ENCODE data around the gene C6orf141. TPM values are rescaled to one million over a fixed set of nuclear protein-coding genes. Genes with fewer than 3 reads are reported as not detected.

C6orf141 gene
- total RNA-seq, 1 experiment from 2014 or later: 0.15 TPM

DNA sequence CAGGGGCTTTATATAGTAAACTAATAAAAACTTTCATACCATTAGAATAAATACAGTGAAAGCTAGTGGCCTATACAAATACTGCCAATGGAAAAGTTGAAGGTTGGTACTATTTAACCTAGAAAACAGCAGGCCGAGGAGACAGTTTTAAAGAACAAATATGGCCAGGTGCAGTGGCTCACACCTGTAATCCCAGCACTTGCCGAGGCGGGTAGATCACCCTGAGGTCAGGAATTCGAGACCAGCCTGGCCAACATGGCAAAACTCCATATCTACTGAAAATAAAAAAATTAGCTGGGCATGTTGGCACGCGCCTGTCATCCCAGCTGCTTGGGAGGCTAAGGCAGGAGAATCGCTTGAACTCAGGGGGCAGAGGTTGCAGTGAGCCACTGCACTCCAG, 25.9 kb upstream of the C6orf141 start:
- no peaks in the 10 kb centered on the region for H3K4me1 ChIP-seq (ENCODE audit: control insufficient read depth, insufficient read depth, low read length)
- H3K9me3 ChIP-seq (ENCODE audit: control insufficient read depth, insufficient read depth, low read depth, low read length): no peaks in the 10 kb centered on the region
- in situ Hi-C loops (cut with HindIII; ENCODE audit: low pct_unique_long_range_greater_than_20kb, low sequenced_read_pairs) (no loop called here), intact Hi-C loops (cut with micrococcal nuclease; ENCODE audit: unreplicated experiment) (no loop called here)
- BruUV-seq (replicated peaks): no TSS peak
- DNase-seq (ENCODE audit: low read depth, low spot score) (no peak), ATAC-seq (no peak)
- no peaks in the 10 kb centered on the region for H3K27me3 ChIP-seq (ENCODE audit: control insufficient read depth, insufficient read depth, low read length)
- H3K4me3 ChIP-seq (ENCODE audit: low read depth in 2 of 2, low read length in 2 of 2): no peak overlapping the region
- POLR2A ChIA-PET: no interaction called here
- no peak for TF ChIP-seq TCF7L2 (IDR thresholded peaks at IDR 0.05; ENCODE audit: low read depth, low read length)
- CTCF ChIA-PET: interaction anchor here (0.6 kb wide), 1 partner anchor 555 kb away, joined by 3 read pairs; no protein-coding TSS in a partner anchor
- H3K27ac ChIP-seq (ENCODE audit: low read length): no peak overlapping the region
- no peaks in the 10 kb centered on the region for H3K36me3 ChIP-seq (ENCODE audit: control insufficient read depth, insufficient read depth, low read length)

DNA sequence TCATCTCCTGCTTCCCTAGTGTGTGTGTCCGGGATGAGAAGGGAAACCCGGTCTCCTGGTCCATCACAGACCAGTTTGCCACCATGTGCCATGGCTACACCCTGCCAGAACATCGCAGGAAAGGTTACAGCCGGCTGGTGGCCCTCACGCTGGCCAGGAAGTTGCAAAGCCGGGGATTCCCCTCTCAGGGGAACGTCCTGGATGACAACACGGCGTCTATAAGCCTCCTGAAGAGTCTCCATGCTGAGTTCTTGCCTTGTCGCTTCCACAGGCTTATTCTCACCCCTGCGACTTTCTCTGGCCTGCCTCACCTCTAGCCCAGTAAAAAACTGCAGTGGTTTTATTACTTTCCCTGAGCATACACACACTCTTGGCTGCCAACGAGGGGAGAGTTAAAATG, 23.9 kb upstream of the C6orf141 start:
- CTCF ChIA-PET: no interaction called here
- no TSS peak for BruUV-seq (replicated peaks)
- ATAC-seq (no peak), DNase-seq (ENCODE audit: low read depth, low spot score) (no peak)
- no peak overlapping the region for H3K4me3 ChIP-seq (ENCODE audit: low read depth in 2 of 2, low read length in 2 of 2)
- no peaks in the 10 kb centered on the region for H3K9me3 ChIP-seq (ENCODE audit: control insufficient read depth, insufficient read depth, low read depth, low read length)
- intact Hi-C loops (cut with micrococcal nuclease; ENCODE audit: unreplicated experiment): no loop called here
- in situ Hi-C loops (cut with HindIII; ENCODE audit: low pct_unique_long_range_greater_than_20kb, low sequenced_read_pairs): no loop called here
- no peak for TF ChIP-seq TCF7L2 (IDR thresholded peaks at IDR 0.05; ENCODE audit: low read depth, low read length)
- TF ChIP-seq POLR2AphosphoS5 (IDR thresholded peaks at IDR 0.05; ENCODE audit: low read depth, low read length): no peak
- no peaks in the 10 kb centered on the region for H3K4me1 ChIP-seq (ENCODE audit: control insufficient read depth, insufficient read depth, low read length)
- POLR2A ChIA-PET: no interaction called here
- no peak overlapping the region for H3K27ac ChIP-seq (ENCODE audit: low read length)
- no peaks in the 10 kb centered on the region for H3K27me3 ChIP-seq (ENCODE audit: control insufficient read depth, insufficient read depth, low read length)
- no peaks in the 10 kb centered on the region for H3K36me3 ChIP-seq (ENCODE audit: control insufficient read depth, insufficient read depth, low read length)

DNA sequence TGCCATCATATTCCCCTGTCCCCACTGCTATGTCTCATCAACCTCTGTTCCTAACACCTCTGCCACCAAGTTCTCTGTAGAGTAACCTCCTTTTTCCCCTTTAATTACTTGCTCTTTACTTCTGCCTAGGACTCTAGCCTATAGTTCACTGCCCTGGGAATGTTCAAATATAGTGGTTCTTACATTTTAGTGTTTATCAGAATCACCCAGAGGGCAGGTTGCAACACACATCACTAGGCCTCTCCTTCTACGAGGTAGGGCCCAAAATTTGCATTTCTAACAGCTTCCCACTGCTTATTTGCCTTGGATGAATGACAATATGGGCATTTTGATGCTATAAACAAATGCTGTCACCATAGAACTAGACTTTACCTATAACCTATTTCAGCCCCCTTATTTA, 23.1 kb upstream of the C6orf141 start:
- ATAC-seq (no peak), DNase-seq (ENCODE audit: low read depth, low spot score) (no peak)
- POLR2A ChIA-PET: no interaction called here
- Histone ChIP-seq H3K9me3 (ENCODE audit: control insufficient read depth, insufficient read depth, low read depth, low read length) (no peaks in the 10 kb centered on the region), H3K36me3 (ENCODE audit: control insufficient read depth, insufficient read depth, low read length) (no peaks in the 10 kb centered on the region), H3K4me3 (ENCODE audit: low read depth in 2 of 2, low read length in 2 of 2) (no peak overlapping the region), H3K27ac (ENCODE audit: low read length) (no peak overlapping the region), H3K4me1 (ENCODE audit: control insufficient read depth, insufficient read depth, low read length) (no peaks in the 10 kb centered on the region), H3K27me3 (ENCODE audit: control insufficient read depth, insufficient read depth, low read length) (no peaks in the 10 kb centered on the region)
- in situ Hi-C loops (cut with HindIII; ENCODE audit: low pct_unique_long_range_greater_than_20kb, low sequenced_read_pairs): no loop called here
- no peak for TF ChIP-seq SIN3A (IDR thresholded peaks at IDR 0.05; ENCODE audit: borderline replicate concordance, insufficient read depth, low read depth, low read length)
- TF ChIP-seq, protein P1, sequence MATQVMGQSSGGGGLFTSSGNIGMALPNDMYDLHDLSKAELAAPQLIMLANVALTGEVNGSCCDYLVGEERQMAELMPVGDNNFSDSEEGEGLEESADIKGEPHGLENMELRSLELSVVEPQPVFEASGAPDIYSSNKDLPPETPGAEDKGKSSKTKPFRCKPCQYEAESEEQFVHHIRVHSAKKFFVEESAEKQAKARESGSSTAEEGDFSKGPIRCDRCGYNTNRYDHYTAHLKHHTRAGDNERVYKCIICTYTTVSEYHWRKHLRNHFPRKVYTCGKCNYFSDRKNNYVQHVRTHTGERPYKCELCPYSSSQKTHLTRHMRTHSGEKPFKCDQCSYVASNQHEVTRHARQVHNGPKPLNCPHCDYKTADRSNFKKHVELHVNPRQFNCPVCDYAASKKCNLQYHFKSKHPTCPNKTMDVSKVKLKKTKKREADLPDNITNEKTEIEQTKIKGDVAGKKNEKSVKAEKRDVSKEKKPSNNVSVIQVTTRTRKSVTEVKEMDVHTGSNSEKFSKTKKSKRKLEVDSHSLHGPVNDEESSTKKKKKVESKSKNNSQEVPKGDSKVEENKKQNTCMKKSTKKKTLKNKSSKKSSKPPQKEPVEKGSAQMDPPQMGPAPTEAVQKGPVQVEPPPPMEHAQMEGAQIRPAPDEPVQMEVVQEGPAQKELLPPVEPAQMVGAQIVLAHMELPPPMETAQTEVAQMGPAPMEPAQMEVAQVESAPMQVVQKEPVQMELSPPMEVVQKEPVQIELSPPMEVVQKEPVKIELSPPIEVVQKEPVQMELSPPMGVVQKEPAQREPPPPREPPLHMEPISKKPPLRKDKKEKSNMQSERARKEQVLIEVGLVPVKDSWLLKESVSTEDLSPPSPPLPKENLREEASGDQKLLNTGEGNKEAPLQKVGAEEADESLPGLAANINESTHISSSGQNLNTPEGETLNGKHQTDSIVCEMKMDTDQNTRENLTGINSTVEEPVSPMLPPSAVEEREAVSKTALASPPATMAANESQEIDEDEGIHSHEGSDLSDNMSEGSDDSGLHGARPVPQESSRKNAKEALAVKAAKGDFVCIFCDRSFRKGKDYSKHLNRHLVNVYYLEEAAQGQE (IDR thresholded peaks at IDR 0.05; ENCODE audit: insufficient read depth in 1 of 2, low read depth in 2 of 2, low read length in 1 of 2): no peak
- no peak for TF ChIP-seq POLR2AphosphoS5 (IDR thresholded peaks at IDR 0.05; ENCODE audit: low read depth, low read length)
- TF ChIP-seq, protein P2, sequence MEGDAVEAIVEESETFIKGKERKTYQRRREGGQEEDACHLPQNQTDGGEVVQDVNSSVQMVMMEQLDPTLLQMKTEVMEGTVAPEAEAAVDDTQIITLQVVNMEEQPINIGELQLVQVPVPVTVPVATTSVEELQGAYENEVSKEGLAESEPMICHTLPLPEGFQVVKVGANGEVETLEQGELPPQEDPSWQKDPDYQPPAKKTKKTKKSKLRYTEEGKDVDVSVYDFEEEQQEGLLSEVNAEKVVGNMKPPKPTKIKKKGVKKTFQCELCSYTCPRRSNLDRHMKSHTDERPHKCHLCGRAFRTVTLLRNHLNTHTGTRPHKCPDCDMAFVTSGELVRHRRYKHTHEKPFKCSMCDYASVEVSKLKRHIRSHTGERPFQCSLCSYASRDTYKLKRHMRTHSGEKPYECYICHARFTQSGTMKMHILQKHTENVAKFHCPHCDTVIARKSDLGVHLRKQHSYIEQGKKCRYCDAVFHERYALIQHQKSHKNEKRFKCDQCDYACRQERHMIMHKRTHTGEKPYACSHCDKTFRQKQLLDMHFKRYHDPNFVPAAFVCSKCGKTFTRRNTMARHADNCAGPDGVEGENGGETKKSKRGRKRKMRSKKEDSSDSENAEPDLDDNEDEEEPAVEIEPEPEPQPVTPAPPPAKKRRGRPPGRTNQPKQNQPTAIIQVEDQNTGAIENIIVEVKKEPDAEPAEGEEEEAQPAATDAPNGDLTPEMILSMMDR (IDR thresholded peaks at IDR 0.05): no peak
- no peak for TF ChIP-seq TCF7L2 (IDR thresholded peaks at IDR 0.05; ENCODE audit: low read depth, low read length)
- BruUV-seq (replicated peaks): no TSS peak
- CTCF ChIA-PET: no interaction called here
- intact Hi-C loops (cut with micrococcal nuclease; ENCODE audit: unreplicated experiment): no loop called here
